HepG2 (cell line): ENCODE data around the gene ATP1A1. TPM values are rescaled to one million over a fixed set of nuclear protein-coding genes. Genes with fewer than 3 reads are reported as not detected.

Source experiments
- BRF2 ChIP-seq: sonication (generic); formaldehyde crosslinking; IDR thresholded peaks from 2 replicates; pipeline ENCODE4 v1.8.1; 2022; ENCODE audit warnings: mild to moderate bottlenecking, missing genetic modification reagents
- HOMEZ ChIP-seq: IDR thresholded peaks from 2 replicates; pipeline ENCODE4 v1.6.1; 2016; ENCODE audit warnings: low read depth
- KLF15 ChIP-seq: sonication (generic); formaldehyde crosslinking; IDR thresholded peaks from 2 replicates; pipeline ENCODE4 v1.8.1; 2023; ENCODE audit warnings: borderline replicate concordance, mild to moderate bottlenecking, inconsistent platforms, missing genetic modification reagents, mixed read lengths
- LCORL ChIP-seq, 2 experiments: fragments of 450-650 bp in 1 of 2; sonication (generic) in 1 of 2; formaldehyde crosslinking in 1 of 2; IDR thresholded peaks; 2 replicates each; pipeline versions ENCODE4 v1.5.0 to v1.6.1; 2017 to 2020; ENCODE audit warnings: antibody characterized with exemption in 1 of 2, missing genetic modification reagents in 1 of 2
- MTA3 ChIP-seq: sonication (generic); formaldehyde crosslinking; IDR thresholded peaks from 2 replicates; pipeline ENCODE4 v1.4.0; 2020; ENCODE audit warnings: missing genetic modification reagents
- MTF1 ChIP-seq: sonication (generic); formaldehyde crosslinking; IDR thresholded peaks from 2 replicates; pipeline ENCODE4 v1.5.0; 2020; ENCODE audit warnings: missing genetic modification reagents
- MXD4 ChIP-seq: IDR thresholded peaks from 2 replicates; pipeline ENCODE4 v1.6.1; 2016; ENCODE audit warnings: mild to moderate bottlenecking, missing biosample characterization, missing genetic modification reagents
- POLR2A ChIP-seq, 2 experiments: IDR thresholded peaks; 2 replicates each; pipeline ENCODE4 v1.6.1; 2011; ENCODE audit warnings: low read depth in 2 of 2, low read length in 2 of 2, mild to moderate bottlenecking in 1 of 2, moderate library complexity in 1 of 2; ENCODE audit not compliant: insufficient read depth in 1 of 2
- PREB ChIP-seq: sonication (generic); formaldehyde crosslinking; IDR thresholded peaks from 2 replicates; pipeline ENCODE4 v1.4.0; 2020; ENCODE audit warnings: missing genetic modification reagents
- SKI ChIP-seq: fragments of 450-650 bp; IDR thresholded peaks from one replicate; pipeline ENCODE4 v1.6.1; 2018; ENCODE audit warnings: mild to moderate bottlenecking; ENCODE audit not compliant: partially characterized antibody
- SMAD3 ChIP-seq: sonication (generic); formaldehyde crosslinking; IDR thresholded peaks from 2 replicates; pipeline ENCODE4 v1.4.0; 2020; ENCODE audit warnings: missing genetic modification reagents
- SNAPC5 ChIP-seq: sonication (generic); formaldehyde crosslinking; IDR thresholded peaks from 2 replicates; pipeline ENCODE4 v1.8.1; 2023; ENCODE audit warnings: mild to moderate bottlenecking, missing genetic modification reagents, borderline replicate concordance
- SOX13 ChIP-seq, 3 experiments: fragments of 450-650 bp in 1 of 3; sonication (generic) in 1 of 3; formaldehyde crosslinking in 1 of 3; IDR thresholded peaks in 2 of 3; conservative IDR thresholded peaks in 1 of 3; 2 replicates each; pipeline versions ENCODE4 v1.5.0 to v1.6.1; 2016 to 2020; ENCODE audit warnings: antibody characterized with exemption in 1 of 3, mild to moderate bottlenecking in 1 of 3, missing compliant biosample characterization in 1 of 3, missing genetic modification reagents in 1 of 3, moderate library complexity in 1 of 3
- SRSF1 ChIP-seq: fragments of 200-400 bp; formaldehyde crosslinking; optimal IDR thresholded peaks from 2 replicates; pipeline ENCODE3; 2017; ENCODE audit warnings: mild to moderate bottlenecking, low read depth, low read length, moderate library complexity
- TRIM24 ChIP-seq: sonication (generic); formaldehyde crosslinking; IDR thresholded peaks from 2 replicates; pipeline ENCODE4 v1.8.0; 2022; ENCODE audit warnings: mild to moderate bottlenecking, missing genetic modification reagents
- ZFYVE20 ChIP-seq: sonication (generic); formaldehyde crosslinking; IDR thresholded peaks from 2 replicates; pipeline ENCODE4 v1.8.0; 2023; ENCODE audit warnings: low read depth, mild to moderate bottlenecking, moderate library complexity, missing genetic modification reagents, borderline replicate concordance
- ZNF180 ChIP-seq: sonication (generic); formaldehyde crosslinking; IDR thresholded peaks from 2 replicates; pipeline ENCODE4 v1.4.0; 2020; ENCODE audit warnings: low read depth, missing genetic modification reagents, borderline replicate concordance
- ZNF224 ChIP-seq: sonication (generic); formaldehyde crosslinking; IDR thresholded peaks from 2 replicates; pipeline ENCODE4 v1.5.0; 2020; ENCODE audit warnings: mild to moderate bottlenecking, missing genetic modification reagents
- ZNF232 ChIP-seq: sonication (generic); formaldehyde crosslinking; IDR thresholded peaks from 2 replicates; pipeline ENCODE4 v1.4.0; 2020; ENCODE audit warnings: missing genetic modification reagents, borderline replicate concordance
- ZNF260 ChIP-seq: sonication (generic); formaldehyde crosslinking; IDR thresholded peaks from 2 replicates; pipeline ENCODE4 v1.4.0; 2020; ENCODE audit warnings: missing genetic modification reagents, low read depth, mild to moderate bottlenecking, borderline replicate concordance
- ZNF563 ChIP-seq: sonication (generic); formaldehyde crosslinking; IDR thresholded peaks from 2 replicates; pipeline ENCODE4 v1.8.0; 2022; ENCODE audit warnings: mild to moderate bottlenecking, moderate library complexity, missing genetic modification reagents
- ZNF710 ChIP-seq: sonication (generic); formaldehyde crosslinking; IDR thresholded peaks from 2 replicates; pipeline ENCODE4 v1.5.0; 2020; ENCODE audit warnings: mild to moderate bottlenecking, missing genetic modification reagents, borderline replicate concordance
- ZNF724P ChIP-seq: sonication (generic); formaldehyde crosslinking; IDR thresholded peaks from 2 replicates; pipeline ENCODE4 v1.8.0; 2022; ENCODE audit warnings: missing genetic modification reagents, borderline replicate concordance
- polyA plus RNA-seq, 8 experiments: library from polyadenylated mRNA; depleted of rRNA in 3 of 8; stranded (reverse) in 7 of 8; unstranded in 1 of 8; fragments of >200 nt; fragmentation: Illumina TruSeq in 4 of 8; extraction: Trizol in 4 of 8; gene quantifications; 2 replicates each; pipeline versions ENCODE4 v1.2.1 to v1.2.3, GENCODE V29; 2011 to 2016; ENCODE audit warnings: low read depth in 4 of 8, missing spikeins in 1 of 8, mixed read lengths in 1 of 8; ENCODE audit not compliant: insufficient read depth in 1 of 8
- total RNA-seq, 5 experiments: library from RNA; depleted of rRNA; stranded (reverse); fragments of >200 nt; fragmentation: Illumina TruSeq; extraction: Trizol; gene quantifications; 2 replicates each; pipeline ENCODE4 v1.2.3, GENCODE V29; 2016; ENCODE audit warnings: low read depth in 1 of 5

ATP1A1 gene
- total and polyA plus RNA-seq, 2 of the 13 experiments (the other 11 are each of a cell fraction or from before 2014, with no cell fraction given), result 280 to 705 TPM

GRCh38 chr1:116374353-116375147 is 1.5 kb downstream of the ATP1A1 start (continued):
- TF ChIP-seq SNAPC5 (CRISPR knock-in tag) (no peak), ZNF260 (CRISPR knock-in tag) (no peak), HOMEZ (no peak), SRSF1 (no peak), ZNF563 (no peak), ZNF232 (CRISPR knock-in tag) (no peak), ZNF224 (CRISPR knock-in tag) (no peak), MXD4 (CRISPR knock-in tag) (peak; percentile 20; the same call in 1 of the 2 replicates), BRF2 (CRISPR knock-in tag) (no peak), ZNF180 (CRISPR knock-in tag) (no peak), TRIM24 (CRISPR knock-in tag) (no peak), SKI (no peak), SOX13 (IDR thresholded peaks at IDR 0.05) (no peak), SOX13 (CRISPR knock-in tag; conservative IDR thresholded peaks at IDR 0.05 in 1 of 2, IDR thresholded peaks at IDR 0.05 in 1 of 2) (no peak), MTA3 (CRISPR knock-in tag) (no peak), PREB (no peak), SMAD3 (CRISPR knock-in tag) (no peak), ZNF724P (CRISPR knock-in tag) (no peak), POLR2A (IDR thresholded peaks at IDR 0.05; ENCODE audit: insufficient read depth in 1 of 2, low read depth in 2 of 2, low read length in 2 of 2) (peak in 1 of 2 experiments; percentile 41; a peak in 1 of 4 replicates), ZFYVE20 (CRISPR knock-in tag) (no peak), MTF1 (no peak), ZNF710 (CRISPR knock-in tag) (no peak), KLF15 (CRISPR knock-in tag) (no peak), LCORL (IDR thresholded peaks at IDR 0.05) (no peak), LCORL (CRISPR knock-in tag; IDR thresholded peaks at IDR 0.05) (no peak)
